SK-N-SH (cell line): ENCODE measurements around the gene ZFHX3.

Experiments used
- MEF2A ChIP-seq: IDR thresholded peaks from 2 replicates; pipeline ENCODE4 v1.4.0; 2012; ENCODE audit warnings: low read depth, borderline replicate concordance
- TF ChIP-seq, protein P1 (sequence below): fragments of 200-600 bp; sonication (generic); IDR thresholded peaks from 2 replicates; pipeline ENCODE4 v1.6.1; 2017; ENCODE audit warnings: antibody characterized with exemption, mild to moderate bottlenecking, moderate library complexity
- TF ChIP-seq, protein P2 (sequence below): fragments of 150-350 bp; IDR thresholded peaks from 2 replicates; pipeline ENCODE4 v1.6.1; 2016; ENCODE audit warnings: mild to moderate bottlenecking, low read depth, low read length

DNA sequence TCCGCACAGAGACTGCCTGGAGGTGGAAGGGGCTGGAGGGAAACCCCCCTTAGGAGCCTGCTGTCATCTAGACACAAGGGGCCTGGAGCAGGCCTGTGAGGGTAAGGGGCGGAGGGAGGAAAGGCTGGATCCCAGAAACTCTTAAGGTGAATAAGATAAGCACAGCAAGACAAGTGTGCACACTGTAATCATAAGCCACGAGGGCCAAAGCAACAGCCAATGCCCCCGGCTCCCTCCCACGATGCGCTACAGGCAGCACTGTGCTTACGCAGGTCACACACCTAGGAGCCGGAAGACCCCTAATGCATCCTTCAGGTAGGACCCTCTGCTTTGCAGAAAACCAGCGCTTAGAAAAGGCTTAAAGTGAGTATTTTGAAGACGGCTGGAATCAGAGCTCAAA is 24.6 kb downstream of the ZFHX3 start:
- TF ChIP-seq, protein P1, sequence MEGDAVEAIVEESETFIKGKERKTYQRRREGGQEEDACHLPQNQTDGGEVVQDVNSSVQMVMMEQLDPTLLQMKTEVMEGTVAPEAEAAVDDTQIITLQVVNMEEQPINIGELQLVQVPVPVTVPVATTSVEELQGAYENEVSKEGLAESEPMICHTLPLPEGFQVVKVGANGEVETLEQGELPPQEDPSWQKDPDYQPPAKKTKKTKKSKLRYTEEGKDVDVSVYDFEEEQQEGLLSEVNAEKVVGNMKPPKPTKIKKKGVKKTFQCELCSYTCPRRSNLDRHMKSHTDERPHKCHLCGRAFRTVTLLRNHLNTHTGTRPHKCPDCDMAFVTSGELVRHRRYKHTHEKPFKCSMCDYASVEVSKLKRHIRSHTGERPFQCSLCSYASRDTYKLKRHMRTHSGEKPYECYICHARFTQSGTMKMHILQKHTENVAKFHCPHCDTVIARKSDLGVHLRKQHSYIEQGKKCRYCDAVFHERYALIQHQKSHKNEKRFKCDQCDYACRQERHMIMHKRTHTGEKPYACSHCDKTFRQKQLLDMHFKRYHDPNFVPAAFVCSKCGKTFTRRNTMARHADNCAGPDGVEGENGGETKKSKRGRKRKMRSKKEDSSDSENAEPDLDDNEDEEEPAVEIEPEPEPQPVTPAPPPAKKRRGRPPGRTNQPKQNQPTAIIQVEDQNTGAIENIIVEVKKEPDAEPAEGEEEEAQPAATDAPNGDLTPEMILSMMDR = no peak
- TF ChIP-seq, protein P2, sequence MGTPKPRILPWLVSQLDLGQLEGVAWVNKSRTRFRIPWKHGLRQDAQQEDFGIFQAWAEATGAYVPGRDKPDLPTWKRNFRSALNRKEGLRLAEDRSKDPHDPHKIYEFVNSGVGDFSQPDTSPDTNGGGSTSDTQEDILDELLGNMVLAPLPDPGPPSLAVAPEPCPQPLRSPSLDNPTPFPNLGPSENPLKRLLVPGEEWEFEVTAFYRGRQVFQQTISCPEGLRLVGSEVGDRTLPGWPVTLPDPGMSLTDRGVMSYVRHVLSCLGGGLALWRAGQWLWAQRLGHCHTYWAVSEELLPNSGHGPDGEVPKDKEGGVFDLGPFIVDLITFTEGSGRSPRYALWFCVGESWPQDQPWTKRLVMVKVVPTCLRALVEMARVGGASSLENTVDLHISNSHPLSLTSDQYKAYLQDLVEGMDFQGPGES = no peak
- TF ChIP-seq MEF2A = no peak
